Stimulated activated naive CD8-positive, alpha-beta T cell treated with anti-CD3 and anti-CD28 coated beads, Interleukin-15, Interleukin-2, amounts not matched to agents 100 U/mL and 50 U/mL, for 24 hours (primary cell): ENCODE measurements around the gene GLI3.
A peak's percentile ranks its signal among the peaks of the same experiment; 100 is the strongest.

Source experiments
- ATAC-seq: fragments of 150-1000 bp; cut with Tn5 transposase; one replicate; pipeline ENCODE4 v1.10.0; 2021
- DNase-seq: peaks from one replicate; pipeline ENCODE4 v3.0.0; 2021

GLI3 gene

GRCh38 chr7:42143711-42144600, 93.1 kb downstream of the GLI3 start:
- DNase-seq (no peak), ATAC-seq (no peak)

GRCh38 chr7:42142089-42142488, 94.9 kb downstream of the GLI3 start:
- ATAC-seq, result no peak
- no peak for DNase-seq

GRCh38 chr7:42139751-42140150, 97.3 kb downstream of the GLI3 start:
- no peak for ATAC-seq
- DNase-seq, result no peak

- DNase-seq (no peak), ATAC-seq (no peak)
These were observed 98.3 kb downstream of the GLI3 start for GRCh38 chr7:42138691-42139090.

- no peak for ATAC-seq
These were observed 99.1 kb downstream of the GLI3 start for GRCh38 chr7:42137941-42138340.

DNA sequence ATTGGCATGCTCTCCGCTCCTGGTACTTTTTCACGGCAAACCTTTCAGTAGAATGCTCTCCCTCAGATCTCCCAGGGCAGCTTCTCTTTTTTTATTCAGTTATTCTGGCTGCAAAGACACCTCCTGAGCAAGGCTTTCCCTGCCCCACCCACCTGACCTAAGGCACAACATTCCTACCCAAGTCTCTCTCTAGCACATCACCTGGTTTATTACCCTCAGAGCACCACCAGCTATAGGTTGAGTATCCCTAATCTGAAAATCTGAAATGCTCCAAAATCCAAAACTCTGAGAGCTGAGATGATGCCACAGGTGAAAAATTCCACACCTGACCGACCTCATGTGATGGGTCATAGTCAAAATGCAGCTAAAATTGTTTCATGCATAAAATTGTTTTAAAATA, 99.6 kb downstream of the GLI3 start:
- ATAC-seq, result no peak
- no peak for DNase-seq

More at GRCh38 chr7:42137941-42138340, 99.1 kb downstream of the GLI3 start:
- no peak for DNase-seq

DNA sequence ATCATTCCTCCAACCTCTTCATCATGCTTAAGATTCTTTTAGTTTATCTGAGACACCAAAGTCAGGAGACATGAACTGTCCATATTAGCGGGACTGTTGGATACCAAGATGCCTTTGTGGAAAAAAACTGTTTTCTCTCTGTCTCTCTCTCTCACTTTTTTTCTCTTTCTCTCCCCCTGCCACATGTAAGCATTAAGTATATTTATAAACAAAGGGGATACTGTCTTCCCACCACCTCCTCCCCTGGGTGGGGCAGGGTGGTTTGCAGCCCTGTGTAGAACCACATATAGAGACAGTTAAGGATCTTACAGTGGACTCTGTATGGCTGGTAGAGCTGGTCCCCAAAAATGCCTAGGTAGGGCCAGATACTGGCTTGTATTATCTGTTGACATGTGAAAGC, 101.3 kb downstream of the GLI3 start:
- ATAC-seq, result no peak
- DNase-seq, result no peak

DNA sequence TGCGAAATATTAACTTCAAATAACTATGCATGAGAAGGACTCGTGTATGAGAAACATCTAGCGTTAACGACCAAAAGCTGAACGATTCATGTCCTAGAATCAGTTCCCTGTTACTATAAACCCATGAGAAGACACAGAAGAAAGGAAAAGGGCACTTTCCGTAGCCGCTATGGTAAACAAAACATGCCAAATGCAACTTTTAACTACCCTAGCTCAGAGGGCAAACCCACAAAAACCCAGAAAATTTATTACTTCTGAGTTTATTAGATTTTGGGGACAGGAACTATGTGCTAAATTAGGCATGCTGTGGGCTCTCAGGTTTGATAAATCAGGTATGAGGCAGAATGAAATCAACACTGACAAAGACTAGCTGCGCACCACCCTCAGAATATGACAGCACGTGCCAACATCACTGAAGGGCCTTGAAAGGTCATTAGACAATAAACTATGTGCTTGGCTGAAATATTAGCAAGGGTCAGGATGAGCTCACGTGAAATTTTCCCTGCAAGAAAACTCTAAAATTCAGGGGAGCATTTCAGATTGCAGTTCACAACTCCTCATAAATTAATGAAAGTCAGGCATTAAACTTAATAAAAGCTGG, 102.6 kb downstream of the GLI3 start:
- ATAC-seq (no peak), DNase-seq (no peak)

- ATAC-seq, result no peak
- DNase-seq, result no peak
These were observed 103.7 kb downstream of the GLI3 start for GRCh38 chr7:42133321-42133720.

GRCh38 chr7:42128703-42129102, 108.3 kb downstream of the GLI3 start:
- DNase-seq, result no peak
- no peak for ATAC-seq

- DNase-seq (no peak), ATAC-seq (no peak)
These were observed 109.8 kb downstream of the GLI3 start for GRCh38 chr7:42127232-42127622.

DNA sequence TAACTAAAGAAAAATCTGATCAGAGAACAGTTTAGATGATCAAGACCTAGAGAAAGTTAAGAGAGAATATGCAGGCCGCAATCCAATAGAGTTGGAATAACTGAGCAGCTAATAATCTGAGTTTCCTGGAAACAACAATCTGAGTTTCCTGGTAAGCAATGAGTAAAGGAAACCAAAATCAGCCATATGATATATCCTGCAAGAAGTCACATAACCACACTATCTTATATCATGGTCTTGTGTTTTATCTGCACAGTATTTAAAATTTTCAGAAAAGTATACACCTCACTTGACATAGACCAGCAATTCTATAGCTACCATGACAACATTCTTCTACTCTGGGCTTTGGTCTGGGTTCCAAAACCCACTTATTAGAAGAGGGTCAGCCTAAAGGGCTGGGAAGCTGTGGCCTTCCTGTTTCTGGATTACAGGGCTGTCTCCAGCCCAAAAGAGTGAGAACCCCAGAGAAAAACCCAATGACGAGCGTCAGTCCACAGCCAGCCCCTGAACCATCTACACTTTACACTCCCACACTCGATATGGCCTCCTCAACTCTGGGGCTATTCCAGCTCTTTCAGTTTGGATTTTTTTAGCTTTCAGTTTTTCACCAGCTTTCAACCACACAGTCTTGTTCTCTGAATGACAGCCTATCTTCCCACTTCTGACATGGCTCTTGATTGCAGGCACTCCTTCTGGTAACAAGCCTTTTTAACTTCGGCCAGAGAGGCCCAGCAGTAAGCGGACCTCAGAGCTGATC, 110.4 kb downstream of the GLI3 start:
- no peak for ATAC-seq
- no peak for DNase-seq

GRCh38 chr7:42125321-42125720, 111.7 kb downstream of the GLI3 start:
- DNase-seq (no peak), ATAC-seq (no peak)

- DNase-seq (no peak), ATAC-seq (no peak)
These were observed 113.3 kb downstream of the GLI3 start for GRCh38 chr7:42123716-42124115.

- ATAC-seq (no peak), DNase-seq (no peak)
These were observed 116.8 kb downstream of the GLI3 start for GRCh38 chr7:42120191-42120590.

DNA sequence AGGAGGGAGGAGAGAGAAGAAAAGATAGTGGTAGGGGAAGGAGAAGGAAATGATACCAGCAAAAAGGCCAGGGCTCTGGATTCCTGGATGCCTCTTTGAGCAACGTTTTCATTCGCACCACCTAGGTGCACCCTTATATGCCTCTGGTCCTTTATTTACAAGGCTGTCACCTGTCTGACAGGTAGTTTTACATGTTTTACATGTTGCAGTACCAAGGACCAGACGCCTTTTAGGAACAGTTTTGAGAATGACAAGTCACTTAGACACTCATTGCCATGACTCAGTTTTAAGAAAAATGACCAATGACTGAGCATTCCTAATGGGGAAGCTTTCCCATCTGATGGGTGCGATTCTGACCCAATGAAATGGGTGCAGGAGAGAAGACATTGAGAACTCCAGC, 119.8 kb downstream of the GLI3 start:
- ATAC-seq, result no peak
- no peak for DNase-seq

- no peak for DNase-seq
These were observed 121.2 kb downstream of the GLI3 start for GRCh38 chr7:42115795-42116194.

DNA sequence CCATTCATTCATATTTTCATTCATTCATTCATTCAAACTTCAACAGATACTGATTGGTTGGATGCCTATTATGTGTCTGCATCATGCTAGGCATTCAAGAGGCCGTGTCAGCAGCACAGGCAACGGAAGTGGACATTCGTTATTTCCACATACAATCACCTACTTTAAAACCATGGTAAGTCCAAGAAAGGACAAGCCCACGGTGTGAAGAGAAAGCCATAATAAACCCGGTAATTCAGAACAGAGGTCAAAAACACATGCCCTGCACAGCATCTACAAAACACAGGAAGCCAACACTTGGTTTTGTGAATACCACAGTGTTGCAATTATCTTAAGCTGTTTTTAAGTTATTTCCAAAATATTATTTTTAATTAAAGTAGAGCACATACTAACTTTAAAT, 126.7 kb downstream of the GLI3 start:
- no peak for DNase-seq
- ATAC-seq, result no peak

More at GRCh38 chr7:42115795-42116194, 121.2 kb downstream of the GLI3 start:
- no peak for ATAC-seq

DNA sequence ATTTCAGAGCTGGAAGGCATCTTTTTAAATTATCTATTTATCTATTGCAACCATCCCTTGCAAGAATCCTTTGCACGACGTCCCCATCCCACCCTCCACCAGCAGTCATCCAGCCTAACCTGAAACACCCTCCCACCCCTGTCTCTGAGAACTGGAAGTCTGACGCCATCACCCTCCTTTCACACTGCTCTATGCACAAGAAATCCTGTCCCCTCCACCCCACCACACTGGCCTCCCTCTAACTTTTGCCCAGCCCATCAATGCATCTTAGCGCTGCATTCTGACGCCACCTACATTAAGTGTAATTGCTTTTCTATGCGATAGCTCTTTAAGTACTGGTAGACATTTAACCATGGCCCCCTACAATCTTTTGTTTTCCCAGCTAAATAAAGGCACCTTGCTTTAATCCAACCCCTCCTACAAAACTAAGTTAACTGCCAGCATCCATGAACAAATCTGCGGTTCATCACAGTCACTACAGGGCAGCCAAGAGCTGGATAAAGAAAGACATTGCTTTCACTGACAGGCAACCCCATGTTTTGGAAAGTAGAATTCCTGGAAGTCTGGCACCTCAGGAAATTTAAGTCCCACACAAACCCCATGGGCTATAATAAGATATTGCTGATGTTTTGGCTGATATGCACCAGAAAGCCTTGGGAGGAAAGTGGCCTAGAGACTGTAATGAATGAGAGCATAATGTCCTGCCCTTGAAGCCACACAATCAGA, 128.0 kb downstream of the GLI3 start:
- ATAC-seq, result peak; percentile 23
- DNase-seq, result no peak

DNA sequence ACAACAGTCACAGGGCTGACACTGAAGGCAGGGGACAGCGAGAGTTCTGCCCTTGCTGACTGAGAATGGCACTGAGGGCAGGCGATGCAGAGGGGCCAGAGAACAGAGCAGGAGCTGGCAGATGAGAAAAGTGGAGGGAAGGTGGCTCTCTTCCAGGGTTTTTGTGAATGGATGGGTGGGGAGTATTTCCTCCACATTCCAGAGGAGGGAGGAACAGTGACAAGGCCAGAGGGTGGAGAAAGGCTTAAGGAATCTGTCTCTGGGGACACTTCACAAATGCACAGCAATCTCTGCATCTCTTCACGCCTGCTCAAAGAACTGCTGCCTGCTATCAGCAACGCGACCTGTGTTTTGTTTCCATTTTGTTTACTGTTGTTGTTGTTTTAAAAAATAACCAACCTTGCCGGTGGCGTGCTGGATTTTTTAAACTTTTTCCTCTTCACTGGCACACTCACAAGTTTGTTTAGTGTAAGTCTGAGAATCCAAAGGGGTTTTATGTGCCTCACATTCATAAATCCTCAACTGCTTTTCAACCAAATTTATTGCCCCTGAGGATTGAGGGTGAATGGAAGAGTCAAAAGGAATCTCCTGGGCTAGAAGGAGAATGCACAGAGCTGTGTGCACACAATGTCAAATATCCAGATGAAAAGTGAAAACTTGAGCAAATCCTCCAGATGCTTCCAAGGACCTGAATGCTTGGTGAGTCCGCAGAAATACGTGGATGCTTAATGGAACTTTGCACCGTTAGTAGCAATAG, 129.3 kb downstream of the GLI3 start:
- ATAC-seq (no peak), DNase-seq (no peak)

DNA sequence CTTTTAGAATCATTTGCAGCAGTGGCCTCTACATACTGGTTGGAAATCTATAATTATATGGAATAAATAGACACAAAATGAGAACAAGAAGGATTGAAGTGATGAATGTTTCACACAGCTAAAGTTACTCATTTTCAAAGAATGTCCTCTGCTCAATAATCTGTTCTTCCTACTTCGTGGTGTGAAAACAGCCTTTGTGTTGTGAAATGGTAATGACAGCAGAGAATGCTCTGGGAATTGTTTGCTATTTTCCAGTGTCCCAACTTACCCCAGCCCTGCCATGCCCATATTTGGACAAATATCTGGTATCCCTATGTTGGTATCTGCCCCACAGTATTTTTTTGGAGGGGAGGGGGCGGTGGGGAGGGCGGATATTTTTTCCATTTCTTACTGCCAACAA, 130.4 kb downstream of the GLI3 start:
- ATAC-seq, result no peak
- DNase-seq, result no peak
